ENCODE data around the gene MYO10. TPM values are rescaled to one million over a fixed set of nuclear protein-coding genes. Genes with fewer than 3 reads are reported as not detected.

Gene MYO10
- total and polyA plus RNA-seq, 2 of the 8 experiments (the other 6 are each of a cell fraction or from before 2014, with no cell fraction given): 21.5 to 107 TPM

GRCh38 chr5:16781828-16782626 is 154.1 kb downstream of the MYO10 start:
- H3K14ac ChIP-seq (ENCODE audit: insufficient read length): no peak overlapping the region
- no peaks in the 10 kb centered on the region for H3K27me3 ChIP-seq (replicated peaks in 1 of 4; ENCODE audit: control insufficient read depth in 3 of 4, extremely low read depth in 1 of 4, insufficient read depth in 3 of 4, low read length in 3 of 4)
- H2BK12ac ChIP-seq (ENCODE audit: low read depth, low read length): no peak overlapping the region
- no peak overlapping the region for H3K4ac ChIP-seq (replicated peaks; ENCODE audit: insufficient read length, low read depth, low read length)
- no peak overlapping the region for H4K8ac ChIP-seq (ENCODE audit: extremely low read depth, insufficient read depth, low read length)
- no peaks in the 10 kb centered on the region for H4K20me1 ChIP-seq (replicated peaks in 1 of 2; ENCODE audit: control insufficient read depth in 1 of 2, insufficient read depth in 2 of 2, low read length in 2 of 2)
- no peak overlapping the region for H2AFZ ChIP-seq (ENCODE audit: low read length)
- no peak overlapping the region for H3K9ac ChIP-seq (replicated peaks in 1 of 4; ENCODE audit: extremely low read depth in 1 of 4, low read depth in 3 of 4, low read length in 3 of 4)
- no peak overlapping the region for H3K18ac ChIP-seq (ENCODE audit: extremely low read depth, low read length)
- TF ChIP-seq USF2 (IDR thresholded peaks at IDR 0.05; ENCODE audit: low read length) (no peak), HDAC6 (IDR thresholded peaks at IDR 0.05; ENCODE audit: low read depth, low read length) (no peak), RNF2 (IDR thresholded peaks at IDR 0.05; ENCODE audit: borderline replicate concordance, low read depth, low read length, missing control alignments, poor library complexity, severe bottlenecking) (no peak), EGR1 (IDR thresholded peaks at IDR 0.05; ENCODE audit: borderline replicate concordance, low read depth, low read length) (no peak), TBP (IDR thresholded peaks at IDR 0.05; ENCODE audit: low read depth, low read length) (no peak), MAFK (IDR thresholded peaks at IDR 0.05; ENCODE audit: low read depth, low read length) (no peak), CEBPB (IDR thresholded peaks at IDR 0.05; ENCODE audit: low read depth, low read length) (no peak), POU5F1 (IDR thresholded peaks at IDR 0.05; ENCODE audit: low read depth, low read length) (no peak), SP4 (IDR thresholded peaks at IDR 0.05; ENCODE audit: low read length) (no peak), EZH2 (IDR thresholded peaks at IDR 0.05; ENCODE audit: low read depth, low read length, severe bottlenecking) (no peak)
- 93% methylated on average over 12 of the region's 12 CpGs; no CpG with 5 or more reads in 1 of the 2 experiments for WGBS, 2 experiments (ENCODE audit: extremely low coverage in 1 of 2, insufficient coverage in 1 of 2, insufficient read length in 1 of 2, insufficient replicate concordance in 2 of 2, low coverage in 1 of 2, low lambda C conversion rate in 2 of 2, missing lambda C conversion rate in 1 of 2)
- no peaks in the 10 kb centered on the region for H3K9me3 ChIP-seq (ENCODE audit: insufficient read depth in 2 of 2, low read depth in 1 of 2, low read length in 1 of 2)
- POLR2A ChIA-PET (ENCODE audit: partially characterized antibody): no interaction called here
- H3K56ac ChIP-seq (replicated peaks; ENCODE audit: insufficient read length, low read depth, low read length): no peak overlapping the region
- no peak overlapping the region for H3K23ac ChIP-seq (ENCODE audit: insufficient read length)
- no peak overlapping the region for H2BK5ac ChIP-seq (ENCODE audit: low read depth, low read length)
- H3K79me2 ChIP-seq (ENCODE audit: control insufficient read depth in 1 of 2, insufficient read depth in 2 of 2, low read length in 2 of 2): no peaks in the 10 kb centered on the region
- H2BK20ac ChIP-seq (ENCODE audit: low read length): no peak overlapping the region
- CTCF ChIA-PET (ENCODE audit: partially characterized antibody): interaction anchor here (1.2 to 5.9 kb wide), 2 partner anchors 404 to 408 kb away, joined by 3 to 34 read pairs; no protein-coding TSS in a partner anchor
- H3K79me1 ChIP-seq (ENCODE audit: low read depth, low read length): peaks cover 2% of the 10 kb centered on the region; the same call in 1 of the 2 replicates
- H4K5ac ChIP-seq (ENCODE audit: insufficient read length, low read depth, low read length): no peak overlapping the region
- H3K4me3 ChIP-seq (ENCODE audit: extremely low read depth in 1 of 4, insufficient read depth in 2 of 4, low read depth in 3 of 4, low read length in 4 of 4): no peak overlapping the region
- FAIRE-seq (no peak), DNase-seq (ENCODE audit: low read depth in 1 of 2, low spot score in 2 of 2) (no peak)
- no peak overlapping the region for H2BK120ac ChIP-seq (replicated peaks; ENCODE audit: low read depth, low read length)
- H4K91ac ChIP-seq (replicated peaks; ENCODE audit: insufficient read length, low read length): no peak overlapping the region
- no peak overlapping the region for H2BK15ac ChIP-seq (ENCODE audit: low read length)
- H3K36me3 ChIP-seq (ENCODE audit: control insufficient read depth in 2 of 4, insufficient read depth in 4 of 4, low read length in 3 of 4): peaks cover 0 to 6% (median 0%) of the 10 kb centered on the region in 4 experiments; a peak in 2 of 8 replicates
- no peak overlapping the region for H3K4me2 ChIP-seq (ENCODE audit: insufficient read depth in 1 of 2, low read depth in 2 of 2, low read length in 2 of 2)
- H3K27ac ChIP-seq (ENCODE audit: low read depth, low read length): no peak overlapping the region
- H2AK5ac ChIP-seq (ENCODE audit: low read depth, low read length): no peak overlapping the region
- H3K4me1 ChIP-seq (replicated peaks in 1 of 4; ENCODE audit: control insufficient read depth in 3 of 4, insufficient read depth in 4 of 4, low read length in 3 of 4): peaks cover 0 to 7% (median 3%) of the 10 kb centered on the region in 4 experiments; a peak in 2 of 7 replicates
- no peaks in the 10 kb centered on the region for H3K23me2 ChIP-seq (ENCODE audit: low read depth, low read length)
